ENCODE measurements around the gene NME8. TPM values are rescaled to one million over a fixed set of nuclear protein-coding genes. Genes with fewer than 3 reads are reported as not detected.

NME8 gene
- total and polyA plus RNA-seq, 2 donors (not counting 1 experiment from before 2014, with no cell fraction given): not detected

DNA sequence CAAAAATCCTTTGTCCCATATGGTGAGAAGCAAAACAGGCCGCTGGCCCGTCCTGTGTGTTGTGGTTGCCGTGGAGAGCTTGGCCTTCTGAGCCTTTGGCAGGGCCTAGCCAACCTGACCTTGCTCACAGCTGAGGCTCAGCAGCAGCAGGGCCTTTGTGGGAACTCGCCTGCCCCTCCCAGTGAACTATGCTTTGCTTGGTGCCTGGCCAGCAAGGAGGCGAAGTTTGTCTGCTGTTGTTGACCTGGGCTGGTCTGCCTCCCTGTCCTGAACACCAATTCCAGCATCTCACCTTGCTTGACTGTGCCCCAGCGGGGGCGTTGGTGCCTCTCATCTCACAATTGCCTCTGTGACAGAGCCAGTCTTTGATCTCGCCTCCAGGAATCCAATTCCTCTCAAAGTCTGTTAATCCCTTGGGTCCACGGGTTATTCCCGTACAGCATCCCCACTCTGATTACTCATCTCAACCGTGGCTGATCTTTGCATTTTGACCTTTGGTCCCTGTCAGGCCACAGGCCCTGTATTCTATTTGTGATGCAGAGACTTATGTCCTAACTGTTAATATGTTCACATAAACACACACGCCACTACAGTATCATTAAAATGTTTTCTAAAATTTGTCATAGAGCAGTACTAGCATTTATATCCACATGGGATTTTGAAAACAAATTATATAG, 94.7 kb downstream of the NME8 start:
- Mint-ChIP-seq H3K27me3 (peaks cover 5% of the 10 kb centered on the region), H3K4me1 (no peaks in the 10 kb centered on the region), H3K9me3 (ENCODE audit: insufficient read depth) (no peaks in the 10 kb centered on the region), H3K27ac (no peak overlapping the region), H3K4me3 (no peak overlapping the region)
- ATAC-seq (ENCODE audit: low read depth): no peak
- CTCF ChIA-PET: no interaction called here
- Histone ChIP-seq H3K9ac (ENCODE audit: low read length) (no peak overlapping the region), H3K27ac (ENCODE audit: low read length in 2 of 2) (no peak overlapping the region), H3K27me3 (replicated peaks in 1 of 4; ENCODE audit: control extremely low read depth in 1 of 4, control insufficient read depth in 3 of 4, insufficient read depth in 4 of 4, low read length in 3 of 4) (no peaks in the 10 kb centered on the region), H3K4me2 (replicated peaks; ENCODE audit: low read depth, low read length, poor library complexity, severe bottlenecking) (no peak overlapping the region), H3K36me3 (replicated peaks in 1 of 2; ENCODE audit: control extremely low read depth in 1 of 2, control insufficient read depth in 1 of 2, extremely low read depth in 1 of 2, insufficient read depth in 2 of 2, low read length in 1 of 2) (no peaks in the 10 kb centered on the region), H3K4me3 (ENCODE audit: control extremely low read depth in 1 of 5, extremely low read depth in 1 of 5, insufficient read depth in 1 of 5, low read depth in 2 of 5, low read length in 4 of 5) (no peak overlapping the region), H2AFZ (ENCODE audit: insufficient read depth, low read depth, low read length, poor library complexity, severe bottlenecking) (no peak overlapping the region), H3K79me2 (ENCODE audit: control insufficient read depth, insufficient read depth, low read length) (no peaks in the 10 kb centered on the region), H3K9me3 (ENCODE audit: control extremely low read depth in 1 of 3, control insufficient read depth in 2 of 3, insufficient read depth in 1 of 3, low read length in 2 of 3) (peaks cover 0 to 2% (median 0%) of the 10 kb centered on the region in 3 donors), H3K4me1 (ENCODE audit: control insufficient read depth in 2 of 2, insufficient read depth in 2 of 2, low read length in 2 of 2) (no peaks in the 10 kb centered on the region), H4K20me1 (ENCODE audit: control insufficient read depth, insufficient read depth, low read length, poor library complexity, severe bottlenecking) (no peaks in the 10 kb centered on the region)
- POLR2A ChIA-PET: no interaction called here
- intact Hi-C loops (cut with micrococcal nuclease): no loop called here
- 83% methylated on average over 9 of the region's 12 CpGs for WGBS (ENCODE audit: insufficient coverage)
- TF ChIP-seq, protein P1, sequence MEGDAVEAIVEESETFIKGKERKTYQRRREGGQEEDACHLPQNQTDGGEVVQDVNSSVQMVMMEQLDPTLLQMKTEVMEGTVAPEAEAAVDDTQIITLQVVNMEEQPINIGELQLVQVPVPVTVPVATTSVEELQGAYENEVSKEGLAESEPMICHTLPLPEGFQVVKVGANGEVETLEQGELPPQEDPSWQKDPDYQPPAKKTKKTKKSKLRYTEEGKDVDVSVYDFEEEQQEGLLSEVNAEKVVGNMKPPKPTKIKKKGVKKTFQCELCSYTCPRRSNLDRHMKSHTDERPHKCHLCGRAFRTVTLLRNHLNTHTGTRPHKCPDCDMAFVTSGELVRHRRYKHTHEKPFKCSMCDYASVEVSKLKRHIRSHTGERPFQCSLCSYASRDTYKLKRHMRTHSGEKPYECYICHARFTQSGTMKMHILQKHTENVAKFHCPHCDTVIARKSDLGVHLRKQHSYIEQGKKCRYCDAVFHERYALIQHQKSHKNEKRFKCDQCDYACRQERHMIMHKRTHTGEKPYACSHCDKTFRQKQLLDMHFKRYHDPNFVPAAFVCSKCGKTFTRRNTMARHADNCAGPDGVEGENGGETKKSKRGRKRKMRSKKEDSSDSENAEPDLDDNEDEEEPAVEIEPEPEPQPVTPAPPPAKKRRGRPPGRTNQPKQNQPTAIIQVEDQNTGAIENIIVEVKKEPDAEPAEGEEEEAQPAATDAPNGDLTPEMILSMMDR (IDR thresholded peaks at IDR 0.05): no peak
- TF ChIP-seq EZH2 (IDR thresholded peaks at IDR 0.05; ENCODE audit: borderline replicate concordance, insufficient read depth, low read depth, low read length, poor library complexity, severe bottlenecking): no peak
- no peak for DNase-seq

DNA sequence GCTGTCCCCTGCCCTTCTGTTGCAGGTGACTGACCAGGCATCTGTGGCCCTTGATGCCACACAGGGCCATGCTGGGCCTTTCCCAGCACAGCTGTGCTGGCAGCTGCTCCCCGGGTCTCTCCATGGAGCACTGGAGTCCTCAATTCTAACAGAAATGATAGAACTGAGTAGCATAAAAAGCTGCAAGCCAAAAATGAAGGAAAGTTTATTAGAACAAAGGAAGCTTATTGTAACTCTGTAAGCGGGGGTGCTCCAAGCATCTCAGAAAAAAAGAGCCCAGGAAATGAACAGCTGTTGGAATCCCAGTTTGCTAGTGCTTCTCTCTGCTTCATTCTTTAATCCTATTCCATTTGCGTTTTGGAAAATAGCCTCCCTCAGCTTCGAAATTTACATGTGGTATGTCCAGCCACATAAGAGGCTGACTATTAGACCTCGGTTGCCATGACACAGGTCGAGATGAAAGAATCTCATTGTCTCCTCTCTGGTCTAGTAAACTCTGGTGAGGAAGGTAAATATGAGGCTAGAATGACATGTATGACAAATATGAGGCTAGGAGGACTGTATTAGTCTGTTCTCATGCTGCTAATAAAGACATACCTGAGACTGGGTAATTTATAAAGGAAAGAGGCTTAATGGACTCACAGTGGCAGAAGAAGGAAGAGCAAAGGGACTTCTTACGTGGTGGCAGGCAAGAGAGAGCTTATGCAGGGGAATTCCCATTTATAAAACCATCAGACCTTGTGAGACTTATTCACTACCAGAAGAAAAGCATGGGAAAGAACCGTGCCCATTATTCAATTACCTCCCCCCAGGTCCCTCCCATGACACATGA, 95.7 kb downstream of the NME8 start:
- DNase-seq (no peak), ATAC-seq (ENCODE audit: low read depth) (no peak)
- intact Hi-C loops (cut with micrococcal nuclease): no loop called here
- TF ChIP-seq, protein P1 (IDR thresholded peaks at IDR 0.05): no peak
- TF ChIP-seq EZH2 (IDR thresholded peaks at IDR 0.05; ENCODE audit: borderline replicate concordance, insufficient read depth, low read depth, low read length, poor library complexity, severe bottlenecking): no peak
- Histone ChIP-seq H3K9ac (ENCODE audit: low read length) (no peak overlapping the region), H3K4me2 (replicated peaks; ENCODE audit: low read depth, low read length, poor library complexity, severe bottlenecking) (no peak overlapping the region), H4K20me1 (ENCODE audit: control insufficient read depth, insufficient read depth, low read length, poor library complexity, severe bottlenecking) (no peaks in the 10 kb centered on the region), H3K4me1 (ENCODE audit: control insufficient read depth in 2 of 2, insufficient read depth in 2 of 2, low read length in 2 of 2) (no peaks in the 10 kb centered on the region), H3K4me3 (ENCODE audit: control extremely low read depth in 1 of 5, extremely low read depth in 1 of 5, insufficient read depth in 1 of 5, low read depth in 2 of 5, low read length in 4 of 5) (no peak overlapping the region), H2AFZ (ENCODE audit: insufficient read depth, low read depth, low read length, poor library complexity, severe bottlenecking) (no peak overlapping the region), H3K27me3 (replicated peaks in 1 of 4; ENCODE audit: control extremely low read depth in 1 of 4, control insufficient read depth in 3 of 4, insufficient read depth in 4 of 4, low read length in 3 of 4) (no peaks in the 10 kb centered on the region), H3K27ac (ENCODE audit: low read length in 2 of 2) (no peak overlapping the region), H3K9me3 (ENCODE audit: control extremely low read depth in 1 of 3, control insufficient read depth in 2 of 3, insufficient read depth in 1 of 3, low read length in 2 of 3) (no peaks in the 10 kb centered on the region), H3K36me3 (replicated peaks in 1 of 2; ENCODE audit: control extremely low read depth in 1 of 2, control insufficient read depth in 1 of 2, extremely low read depth in 1 of 2, insufficient read depth in 2 of 2, low read length in 1 of 2) (no peaks in the 10 kb centered on the region), H3K79me2 (ENCODE audit: control insufficient read depth, insufficient read depth, low read length) (no peaks in the 10 kb centered on the region)
- 96% methylated on average over 4 of the region's 8 CpGs for WGBS (ENCODE audit: insufficient coverage)
- H3K27me3 Mint-ChIP-seq: peaks cover 5% of the 10 kb centered on the region
- no peaks in the 10 kb centered on the region for H3K4me1 Mint-ChIP-seq
- H3K4me3 Mint-ChIP-seq: no peak overlapping the region
- POLR2A ChIA-PET: no interaction called here
- no peaks in the 10 kb centered on the region for H3K9me3 Mint-ChIP-seq (ENCODE audit: insufficient read depth)
- CTCF ChIA-PET: no interaction called here
- H3K27ac Mint-ChIP-seq: no peak overlapping the region
